Right cardiac atrium (tissue), 5 donors: ENCODE data around the gene PDE4B. TPM values are rescaled to one million over a fixed set of nuclear protein-coding genes. Genes with fewer than 3 reads are reported as not detected.

Source experiments
- ATAC-seq, 2 donors: fragments of 200-7000 bp; cut with Tn5 transposase; one replicate each; pipeline versions ENCODE4 v1.8.0 to v1.9.1; 2020; ENCODE audit warnings: moderate library complexity in 2 of 2, mild to moderate bottlenecking in 1 of 2
- DNase-seq, 3 donors: peaks; one replicate each; pipeline ENCODE4 v3.0.0-alpha.2; 2020
- H3K27ac ChIP-seq: one replicate; pipeline ENCODE4 v1.5.1; 2013; ENCODE audit warnings: mild to moderate bottlenecking, low read length, control low read depth, moderate library complexity
- H3K27me3 ChIP-seq: one replicate; pipeline ENCODE4 v1.6.1; 2013; ENCODE audit not compliant: control insufficient read depth, insufficient read depth
- H3K4me1 ChIP-seq: one replicate; pipeline ENCODE4 v1.6.1; 2013; ENCODE audit warnings: low read length; ENCODE audit not compliant: control insufficient read depth, insufficient read depth
- H3K4me3 ChIP-seq: one replicate; pipeline ENCODE4 v1.5.1; 2013; ENCODE audit warnings: low read length, control low read depth
- H3K9me3 ChIP-seq: one replicate; pipeline ENCODE4 v1.6.1; 2013; ENCODE audit warnings: low read length; ENCODE audit not compliant: control insufficient read depth
- WGBS: extraction: QIAGEN DNeasy Blood & Tissue Kit; methylation state at CpG from one replicate; pipeline ENCODE4 v1.1.7; 2013; 5-methylcytosine and 5-hydroxymethylcytosine counted together
- intact Hi-C, 4 donors: fragments of 100-400 bp; cut with DNase I; formaldehyde crosslinking; loops; one replicate each; pipeline versions ENCODE4 v1.11.0 to v1.14.0; 2022 to 2023
- polyA plus RNA-seq: library from polyadenylated mRNA; stranded (reverse); fragments of 200-250 nt; gene quantifications from one replicate; pipeline ENCODE4 v1.2.3, GENCODE V29; 2013
- total RNA-seq, 4 donors: library from RNA; stranded (reverse); fragmentation: NEBNext Ultra II Directional; extraction: Animal tissue kit (Norgen Biotek cat#: 25700); gene quantifications; one replicate each; pipeline ENCODE4 v1.2.1, GENCODE V29; 2021
- donor health status: healthy with polysubstance abuse.
- donor health status: DM: no; HTN: yes; CAD: no.
- donor health status: DM: no; HTN: no; CAD: no.
- donor health status: DM: no; HTN: yes; CAD: no; lungs with severe emphysema.
- donor health status: DM: yes; HTN: yes; CAD: no.

The PDE4B gene
- total and polyA plus RNA-seq, 5 donors: 8.2 to 37.5 (median 26.0) TPM

GRCh38 chr1:65772607-65773006 is 20.1 kb upstream of the PDE4B start:
- H3K4me1 ChIP-seq: no peaks in the 10 kb centered on the region
- no peaks in the 10 kb centered on the region for H3K27me3 ChIP-seq
- DNase-seq: no peak
- no peak for ATAC-seq
- 44% methylated on average over 2 of the region's 2 CpGs for WGBS
- H3K4me3 ChIP-seq: no peak overlapping the region
- intact Hi-C loops: no loop called here
- H3K9me3 ChIP-seq: no peaks in the 10 kb centered on the region
- no peak overlapping the region for H3K27ac ChIP-seq

- Histone ChIP-seq H3K4me3 (no peak overlapping the region), H3K27ac (no peak overlapping the region), H3K9me3 (no peaks in the 10 kb centered on the region), H3K4me1 (no peaks in the 10 kb centered on the region), H3K27me3 (no peaks in the 10 kb centered on the region)
- no peak for ATAC-seq
- 74% methylated on average over 4 of the region's 4 CpGs for WGBS
- intact Hi-C loops: no loop called here
- DNase-seq: no peak
Observed at GRCh38 chr1:65773391-65774123, 19.1 kb upstream of the PDE4B start.

GRCh38 chr1:65788762-65789161 is 3.9 kb upstream of the PDE4B start:
- H3K4me3 ChIP-seq: no peak overlapping the region
- no peaks in the 10 kb centered on the region for H3K27me3 ChIP-seq
- ATAC-seq (no peak), DNase-seq (no peak)
- H3K9me3 ChIP-seq: peaks cover 4% of the 10 kb centered on the region
- no peak overlapping the region for H3K27ac ChIP-seq
- no peaks in the 10 kb centered on the region for H3K4me1 ChIP-seq
- intact Hi-C loops: no loop called here

GRCh38 chr1:65791396-65791795 is 1.3 kb upstream of the PDE4B start:
- WGBS: 59% methylated on average over 4 of the region's 4 CpGs
- H3K9me3 ChIP-seq: peaks cover 4% of the 10 kb centered on the region
- H3K4me1 ChIP-seq: no peaks in the 10 kb centered on the region
- intact Hi-C loops: no loop called here
- H3K4me3 ChIP-seq: no peak overlapping the region
- H3K27me3 ChIP-seq: no peaks in the 10 kb centered on the region
- DNase-seq (no peak), ATAC-seq (no peak)
- no peak overlapping the region for H3K27ac ChIP-seq

- DNase-seq (peak; percentile 7 to 40 (median 26)), ATAC-seq (peak in 1 of 2 donors; percentile 14)
- Histone ChIP-seq H3K4me1 (no peaks in the 10 kb centered on the region), H3K27me3 (no peaks in the 10 kb centered on the region), H3K9me3 (peaks cover 4% of the 10 kb centered on the region), H3K4me3 (peak overlapping the region; percentile 12), H3K27ac (no peak overlapping the region)
- 6% methylated on average over 35 of the region's 35 CpGs for WGBS
- intact Hi-C loops: no loop called here
Observed at GRCh38 chr1:65791801-65792668, 660 bp upstream of the PDE4B start.

GRCh38 chr1:65793359-65793732 is 651 bp downstream of the PDE4B start:
- intact Hi-C loops: no loop called here
- H3K9me3 ChIP-seq: peaks cover 4% of the 10 kb centered on the region
- H3K4me3 ChIP-seq: no peak overlapping the region
- ATAC-seq (no peak), DNase-seq (peak; percentile 7 to 48 (median 36))
- no peaks in the 10 kb centered on the region for H3K27me3 ChIP-seq
- no peaks in the 10 kb centered on the region for H3K4me1 ChIP-seq
- no peak overlapping the region for H3K27ac ChIP-seq
- WGBS: 3% methylated on average over 20 of the region's 20 CpGs

- no peak overlapping the region for H3K27ac ChIP-seq
- no peak for ATAC-seq
- no peaks in the 10 kb centered on the region for H3K4me1 ChIP-seq
- intact Hi-C loops: no loop called here
- DNase-seq: no peak
- no peaks in the 10 kb centered on the region for H3K27me3 ChIP-seq
- WGBS: 83% methylated on average over 2 of the region's 2 CpGs
- H3K9me3 ChIP-seq: no peaks in the 10 kb centered on the region
- H3K4me3 ChIP-seq: no peak overlapping the region
Observed at GRCh38 chr1:65795311-65795710, 2.6 kb downstream of the PDE4B start.

- no peak for DNase-seq
- WGBS: 92% methylated on average over 1 of the region's 1 CpG
- Histone ChIP-seq H3K4me1 (no peaks in the 10 kb centered on the region), H3K27ac (no peak overlapping the region), H3K9me3 (no peaks in the 10 kb centered on the region), H3K27me3 (no peaks in the 10 kb centered on the region), H3K4me3 (no peak overlapping the region)
- intact Hi-C loops: no loop called here
- ATAC-seq: no peak
Observed at GRCh38 chr1:65799601-65800000, 6.9 kb downstream of the PDE4B start.

GRCh38 chr1:65804584-65804983 is 11.9 kb downstream of the PDE4B start:
- H3K9me3 ChIP-seq: no peaks in the 10 kb centered on the region
- H3K4me1 ChIP-seq: no peaks in the 10 kb centered on the region
- no peak overlapping the region for H3K27ac ChIP-seq
- no peaks in the 10 kb centered on the region for H3K27me3 ChIP-seq
- DNase-seq (no peak), ATAC-seq (no peak)
- intact Hi-C loops: no loop called here
- WGBS: 36% methylated on average over 1 of the region's 1 CpG
- no peak overlapping the region for H3K4me3 ChIP-seq

GRCh38 chr1:65812065-65812464 is 19.4 kb downstream of the PDE4B start:
- H3K4me3 ChIP-seq: no peak overlapping the region
- WGBS: 25% methylated on average over 1 of the region's 1 CpG
- H3K27me3 ChIP-seq: no peaks in the 10 kb centered on the region
- peak overlapping the region; percentile 45 for H3K27ac ChIP-seq
- H3K4me1 ChIP-seq: no peaks in the 10 kb centered on the region
- H3K9me3 ChIP-seq: no peaks in the 10 kb centered on the region
- intact Hi-C loops: no loop called here
- DNase-seq (peak in 2 of 3 donors; percentile 32), ATAC-seq (peak; percentile 61 to 93)

GRCh38 chr1:65813956-65814355 is 21.3 kb downstream of the PDE4B start:
- intact Hi-C loops: no loop called here
- H3K4me1 ChIP-seq: no peaks in the 10 kb centered on the region
- no peaks in the 10 kb centered on the region for H3K9me3 ChIP-seq
- no peak overlapping the region for H3K27ac ChIP-seq
- 37% methylated on average over 3 of the region's 3 CpGs for WGBS
- H3K27me3 ChIP-seq: no peaks in the 10 kb centered on the region
- no peak overlapping the region for H3K4me3 ChIP-seq
- DNase-seq (no peak), ATAC-seq (no peak)
